K562 (cell line): ENCODE results near the gene USP8. TPM values are rescaled to one million over a fixed set of nuclear protein-coding genes. Genes with fewer than 3 reads are reported as not detected.

Source experiments
- ATAC-seq: fragments of 200-7000 bp; cut with Tn5 transposase; 3 replicates; pipeline ENCODE4 v1.9.1; 2020; ENCODE audit warnings: moderate library complexity
- BruUV-seq: library from RNA; stranded (reverse); fragments of 400-500 nt; replicated peaks from 2 replicates; lab custom pipeline; 2021; lab: Mats Ljungman, UMichigan
- CTCF ChIA-PET: fragments of 300-600 bp; formaldehyde crosslinking; extraction: SDS; loops from one replicate; lab custom pipeline; 2021; ENCODE audit warnings: low intra/inter-chr PET ratio; lab: Yijun Ruan, JAX
- POLR2A ChIA-PET: fragments of 300-600, 350-650 bp; sonication (Branson Sonifier 250); formaldehyde crosslinking; extraction: SDS; loops from one replicate; lab custom pipeline; 2021; ENCODE audit warnings: antibody characterized with exemption, inconsistent platforms; lab: Yijun Ruan, JAX
- DNase-seq, 4 experiments: peaks; one replicate each; pipeline versions ENCODE4 v3.0.0 to v3.0.0-alpha.2; 2011 to 2018; ENCODE audit warnings: low spot score in 3 of 4, mixed read lengths in 3 of 4; ENCODE audit errors: extremely low read depth in 1 of 4
- FAIRE-seq: peaks from 2 replicates; lab custom pipeline; 2011; peaks lifted over from hg19 to GRCh38; lab: Jason Lieb, UNC
- H2AFZ ChIP-seq: 2 replicates; pipeline ENCODE4 v1.6.0; 2011; ENCODE audit warnings: low read depth, low read length, control low read depth, inconsistent platforms
- H3K27ac ChIP-seq: fragments of 200-600 bp; 3 replicates; pipeline ENCODE4 v1.8.0; 2011; ENCODE audit warnings: low read depth, mild to moderate bottlenecking, control low read depth, inconsistent platforms, low read length, moderate library complexity, mixed read lengths; ENCODE audit errors: extremely low read depth
- H3K27me3 ChIP-seq, 2 experiments: fragments of 300-600 bp in 1 of 2; 2 replicates in 1 of 2; 3 replicates in 1 of 2; pipeline versions ENCODE4 v1.6.0 to v1.8.0; 2011; ENCODE audit warnings: inconsistent platforms in 2 of 2, low read length in 2 of 2, mild to moderate bottlenecking in 1 of 2, mixed read lengths in 1 of 2, moderate library complexity in 1 of 2; ENCODE audit not compliant: control insufficient read depth in 2 of 2, insufficient read depth in 2 of 2
- H3K36me3 ChIP-seq: fragments of 300-600 bp; 3 replicates; pipeline ENCODE4 v1.8.0; 2011; ENCODE audit warnings: mild to moderate bottlenecking, low read length, inconsistent platforms; ENCODE audit not compliant: control insufficient read depth, insufficient read depth
- H3K4me1 ChIP-seq, 2 experiments: fragments of 200-600 bp in 1 of 2; replicated peaks in 1 of 2; 2 replicates in 1 of 2; 3 replicates in 1 of 2; pipeline versions ENCODE4 v1.5.1 to v1.8.0; 2011; ENCODE audit warnings: inconsistent platforms in 2 of 2, low read length in 2 of 2, mild to moderate bottlenecking in 1 of 2, mixed read lengths in 1 of 2, moderate library complexity in 1 of 2; ENCODE audit not compliant: control insufficient read depth in 2 of 2, insufficient read depth in 2 of 2
- H3K4me2 ChIP-seq: 2 replicates; pipeline ENCODE4 v1.6.1; 2011; ENCODE audit warnings: low read length, control low read depth, inconsistent platforms, mixed read lengths; ENCODE audit not compliant: insufficient read depth
- H3K4me3 ChIP-seq: fragments of 200-600 bp; sonication (generic), shearing (Covaris generic); 2 replicates; pipeline ENCODE4 v1.5.1; 2016; ENCODE audit warnings: control low read depth, inconsistent platforms
- H3K79me2 ChIP-seq: fragments of 200-600 bp; 3 replicates; pipeline ENCODE4 v1.8.0; 2011; ENCODE audit warnings: low read length, inconsistent platforms; ENCODE audit not compliant: control insufficient read depth, insufficient read depth
- H3K9ac ChIP-seq, 2 experiments: 2 replicates each; pipeline versions ENCODE4 v1.6.0 to v1.6.1; 2011; ENCODE audit warnings: low read depth in 2 of 2, low read length in 2 of 2, control low read depth in 1 of 2, inconsistent platforms in 1 of 2, mild to moderate bottlenecking in 1 of 2, mixed read lengths in 1 of 2; ENCODE audit not compliant: insufficient read depth in 1 of 2
- H3K9me1 ChIP-seq: one replicate; pipeline ENCODE4 v1.6.0; 2011; ENCODE audit warnings: inconsistent platforms, mild to moderate bottlenecking, low read length, moderate library complexity; ENCODE audit not compliant: control insufficient read depth, insufficient read depth
- H3K9me3 ChIP-seq: replicated peaks from 2 replicates; pipeline ENCODE4 v1.5.1; 2011; ENCODE audit warnings: low read depth, low read length, inconsistent platforms; ENCODE audit not compliant: control insufficient read depth, insufficient read depth
- H4K20me1 ChIP-seq: replicated peaks from 2 replicates; pipeline ENCODE4 v1.6.1; 2011; ENCODE audit warnings: low read length, inconsistent platforms, mixed read lengths; ENCODE audit not compliant: control insufficient read depth, insufficient read depth
- ARHGAP35 ChIP-seq: fragments of 450-650 bp; IDR thresholded peaks from 2 replicates; pipeline ENCODE4 v1.6.1; 2018; ENCODE audit not compliant: partially characterized antibody
- LCOR ChIP-seq: sonication (generic); formaldehyde crosslinking; IDR thresholded peaks from 2 replicates; pipeline ENCODE4 v1.8.0; 2022; ENCODE audit warnings: mild to moderate bottlenecking, missing genetic modification reagents
- RBFOX2 ChIP-seq: fragments of 200-400 bp; formaldehyde crosslinking; IDR thresholded peaks from 2 replicates; pipeline ENCODE4 v1.6.1; 2017; ENCODE audit warnings: low read depth, mild to moderate bottlenecking, low read length, moderate library complexity
- SPI1 ChIP-seq: IDR thresholded peaks from 2 replicates; pipeline ENCODE4 v1.6.1; 2011; ENCODE audit warnings: low read depth, low read length, control low read depth, borderline replicate concordance
- SREBF2 ChIP-seq: sonication (generic); formaldehyde crosslinking; IDR thresholded peaks from 2 replicates; pipeline ENCODE4 v1.4.0; 2020; ENCODE audit warnings: mild to moderate bottlenecking, missing genetic modification reagents
- ZKSCAN1 ChIP-seq: fragments of 150-350 bp; IDR thresholded peaks from 2 replicates; pipeline ENCODE4 v1.6.1; 2016; ENCODE audit warnings: low read depth, low read length
- ZKSCAN3 ChIP-seq: fragments of 250-450 bp; sonication (Bioruptor Pico); IDR thresholded peaks from 2 replicates; pipeline ENCODE4 v1.4.0; 2020
- ZKSCAN8 ChIP-seq: fragments of 200-800 bp; sonication (Bioruptor generic); IDR thresholded peaks from 2 replicates; pipeline ENCODE4 v1.6.1; 2016; ENCODE audit warnings: missing genetic modification characterization, missing compliant biosample characterization
- ZNF140 ChIP-seq: fragments of 250-450 bp; sonication (Bioruptor Pico); IDR thresholded peaks from 2 replicates; pipeline ENCODE4 v1.8.0; 2021; ENCODE audit warnings: moderate library complexity, mild to moderate bottlenecking, inconsistent platforms
- WGBS: fragments of 100-300 bp; shearing (Covaris generic); methylation state at CpG from one replicate; pipeline ENCODE4 v1.1.6; 2016; ENCODE audit warnings: low coverage, mixed read lengths; ENCODE audit not compliant: insufficient coverage; ENCODE audit errors: missing lambda C conversion rate; 5-methylcytosine and 5-hydroxymethylcytosine counted together
- in situ Hi-C: fragments of 300-500 bp; cut with MboI; formaldehyde crosslinking; loops from 4 replicates; pipeline ENCODE4 v1.15.0; 2018; ENCODE audit warnings: inconsistent platforms, mixed read lengths
- intact Hi-C: fragments of 100-400 bp; cut with micrococcal nuclease; formaldehyde crosslinking; loops from 2 replicates; pipeline ENCODE4 v1.14.2; 2022
- polyA plus RNA-seq, 8 experiments: library from polyadenylated mRNA; depleted of rRNA in 4 of 8; stranded (reverse) in 5 of 8; unstranded in 3 of 8; fragments of >200 nt; fragmentation: Nextera tagmentation in 2 of 8; fragmentation: Illumina TruSeq in 1 of 8; extraction: Ambion mirVana in 2 of 8; extraction: Trizol in 1 of 8; gene quantifications; 2 replicates each; pipeline versions ENCODE4 v1.2.1 to v1.2.3, GENCODE V29; 2011 to 2014; ENCODE audit warnings: inconsistent platforms in 1 of 8, missing spikeins in 1 of 8
- total RNA-seq, 7 experiments: library from RNA; depleted of rRNA in 6 of 7; stranded (reverse); fragments of >200 nt in 6 of 7; fragmentation: Illumina TruSeq in 2 of 7; extraction: Trizol in 2 of 7; gene quantifications; 2 replicates each; pipeline versions ENCODE4 v1.2.1 to v1.2.3, GENCODE V29; 2011 to 2021; ENCODE audit warnings: low replicate concordance in 1 of 7
- TF ChIP-seq, protein P1 (sequence below): fragments of 250-450 bp; sonication (Bioruptor Pico); IDR thresholded peaks from 2 replicates; pipeline ENCODE4 v1.5.1; 2021; ENCODE audit warnings: mild to moderate bottlenecking

Gene USP8
- total and polyA plus RNA-seq, 9 of the 15 experiments (the other 6 are each of a cell fraction or from before 2014, with no cell fraction given), result 35.1 to 58.4 (median 46.1) TPM

DNA sequence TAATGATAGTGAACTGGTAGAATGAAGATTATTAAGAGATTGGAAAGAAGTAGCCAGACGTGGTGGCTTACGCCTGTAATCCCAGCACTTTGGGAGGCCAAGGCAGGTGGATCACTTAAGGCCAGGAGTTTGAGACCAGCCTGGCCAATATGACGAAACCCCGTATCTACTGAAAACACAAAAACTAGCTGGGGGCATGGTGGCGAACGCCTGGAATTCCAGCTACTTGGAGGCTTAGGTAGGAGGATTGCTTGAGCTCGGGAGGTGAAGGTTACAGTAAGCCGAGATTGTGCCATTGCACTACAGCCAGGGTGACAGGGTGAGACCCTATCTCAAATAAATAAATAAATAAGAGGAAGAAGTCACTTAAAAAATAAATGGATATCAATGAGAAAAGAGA lies 14.0 kb downstream of the USP8 start:
- WGBS, result 91% methylated on average over 8 of the region's 8 CpGs
- in situ Hi-C loops, result no loop called here
- H3K36me3 ChIP-seq, result peaks cover 50% of the 10 kb centered on the region

DNA sequence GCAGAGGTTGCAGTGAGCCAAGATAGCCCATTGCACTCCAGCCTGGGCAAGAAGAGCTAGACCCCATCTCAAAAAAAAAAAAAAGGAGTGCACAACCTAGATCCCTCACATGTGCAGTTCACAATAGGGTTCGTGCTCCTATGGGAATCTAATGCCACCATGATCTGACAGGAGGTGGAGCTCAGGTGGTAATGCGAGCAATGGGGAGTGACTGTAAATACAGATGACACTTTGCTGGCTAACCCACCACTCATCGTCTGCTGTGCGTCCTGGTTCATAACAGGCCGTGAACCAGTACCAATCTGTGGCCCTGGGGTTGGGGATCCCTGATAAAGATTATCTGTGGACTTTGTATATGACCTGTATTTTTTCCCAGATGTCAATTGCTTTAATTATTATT lies 16.7 kb downstream of the USP8 start:
- BruUV-seq, result no TSS peak
- Histone ChIP-seq H3K36me3 (peaks cover 64% of the 10 kb centered on the region), H3K79me2 (peaks cover 40% of the 10 kb centered on the region), H3K27ac (no peak overlapping the region), H3K9me1 (no peaks in the 10 kb centered on the region), H3K27me3 (no peaks in the 10 kb centered on the region), H2AFZ (no peak overlapping the region), H4K20me1 (no peaks in the 10 kb centered on the region), H3K4me2 (no peak overlapping the region), H3K4me3 (no peak overlapping the region), H3K9me3 (no peaks in the 10 kb centered on the region), H3K9ac (no peak overlapping the region), H3K4me1 (no peaks in the 10 kb centered on the region)
- FAIRE-seq (no peak), ATAC-seq (no peak), DNase-seq (no peak)
- POLR2A ChIA-PET, result interaction anchor here (0.9 to 1.1 kb wide), 2 partner anchors 9 to 58 kb away, joined by 3 read pairs; no protein-coding TSS in a partner anchor
- intact Hi-C loops (no loop called here), in situ Hi-C loops (no loop called here)
- 84% methylated on average over 5 of the region's 5 CpGs for WGBS
- no peak for TF ChIP-seq ARHGAP35
- TF ChIP-seq ZNF140, result no peak
- TF ChIP-seq, protein P1, sequence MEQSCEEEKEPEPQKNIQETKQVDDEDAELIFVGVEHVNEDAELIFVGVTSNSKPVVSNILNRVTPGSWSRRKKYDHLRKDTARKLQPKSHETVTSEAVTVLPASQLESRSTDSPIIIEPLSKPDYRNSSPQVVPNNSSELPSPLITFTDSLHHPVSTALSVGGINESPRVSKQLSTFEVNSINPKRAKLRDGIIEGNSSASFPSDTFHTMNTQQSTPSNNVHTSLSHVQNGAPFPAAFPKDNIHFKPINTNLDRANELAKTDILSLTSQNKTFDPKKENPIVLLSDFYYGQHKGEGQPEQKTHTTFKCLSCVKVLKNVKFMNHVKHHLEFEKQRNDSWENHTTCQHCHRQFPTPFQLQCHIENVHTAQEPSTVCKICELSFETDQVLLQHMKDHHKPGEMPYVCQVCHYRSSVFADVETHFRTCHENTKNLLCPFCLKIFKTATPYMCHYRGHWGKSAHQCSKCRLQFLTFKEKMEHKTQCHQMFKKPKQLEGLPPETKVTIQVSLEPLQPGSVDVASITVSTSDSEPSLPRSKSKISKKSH, result no peak
- no peak for TF ChIP-seq SREBF2 (CRISPR knock-in tag)
- no peak for TF ChIP-seq RBFOX2
- no peak for TF ChIP-seq SPI1
- CTCF ChIA-PET, result no interaction called here

More for the DNA sequence above, 14.0 kb downstream of the USP8 start:
- Histone ChIP-seq H3K9me3 (no peaks in the 10 kb centered on the region), H3K9ac (no peak overlapping the region), H3K79me2 (peaks cover 63% of the 10 kb centered on the region), H3K4me2 (no peak overlapping the region), H3K4me3 (no peak overlapping the region), H4K20me1 (no peaks in the 10 kb centered on the region), H3K4me1 (no peaks in the 10 kb centered on the region), H3K9me1 (no peaks in the 10 kb centered on the region), H2AFZ (no peak overlapping the region), H3K27me3 (no peaks in the 10 kb centered on the region), H3K27ac (no peak overlapping the region)
- no TSS peak for BruUV-seq
- intact Hi-C loops, result no loop called here
- no peak for DNase-seq
- TF ChIP-seq LCOR (CRISPR knock-in tag) (no peak), ZKSCAN3 (CRISPR knock-in tag) (no peak), ZKSCAN8 (CRISPR knock-in tag) (no peak), ZKSCAN1 (no peak)
- no peak for ATAC-seq
- ChIA-PET CTCF (no interaction called here), POLR2A (no interaction called here)
- no peak for FAIRE-seq
